HG02678 (cell line): ENCODE data around the gene PAQR5.

Experiments used
- ATAC-seq: cut with Tn5 transposase; IDR thresholded peaks from one replicate; pipeline ENCODE4 v1.9.1; 2021; ENCODE audit warnings: mild to moderate bottlenecking, moderate library complexity; ENCODE audit not compliant: unreplicated experiment

The PAQR5 gene

GRCh38 chr15:69456208-69457166, 157.8 kb downstream of the PAQR5 start:
- ATAC-seq, result no peak
